ENCODE results near the gene MTMR3.

DNA sequence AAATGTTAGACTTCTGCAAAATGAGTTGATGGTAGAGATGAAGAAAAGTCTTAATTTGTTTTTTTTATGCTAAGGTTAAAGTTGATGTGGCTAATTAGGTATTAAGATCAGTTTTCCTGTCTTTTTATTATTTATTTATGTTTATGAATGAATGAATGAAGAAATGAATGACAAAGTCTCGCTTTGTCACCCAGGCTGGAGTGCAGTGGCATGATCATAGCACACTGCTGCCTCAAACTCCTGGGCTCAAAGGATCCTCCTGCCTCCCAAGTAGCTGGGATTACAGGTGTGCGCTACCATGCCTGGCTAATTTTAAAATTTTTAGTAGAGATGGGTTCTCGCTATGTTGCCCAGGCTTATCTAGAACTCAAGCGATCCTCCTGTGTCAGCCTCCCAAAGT is 29.2 kb downstream of the MTMR3 start:
- TF ChIP-seq TEAD4 (IDR thresholded peaks at IDR 0.05), result no peak
- TF ChIP-seq YY1 (IDR thresholded peaks at IDR 0.05; ENCODE audit: low read depth), result no peak
- TF ChIP-seq, protein P1, sequence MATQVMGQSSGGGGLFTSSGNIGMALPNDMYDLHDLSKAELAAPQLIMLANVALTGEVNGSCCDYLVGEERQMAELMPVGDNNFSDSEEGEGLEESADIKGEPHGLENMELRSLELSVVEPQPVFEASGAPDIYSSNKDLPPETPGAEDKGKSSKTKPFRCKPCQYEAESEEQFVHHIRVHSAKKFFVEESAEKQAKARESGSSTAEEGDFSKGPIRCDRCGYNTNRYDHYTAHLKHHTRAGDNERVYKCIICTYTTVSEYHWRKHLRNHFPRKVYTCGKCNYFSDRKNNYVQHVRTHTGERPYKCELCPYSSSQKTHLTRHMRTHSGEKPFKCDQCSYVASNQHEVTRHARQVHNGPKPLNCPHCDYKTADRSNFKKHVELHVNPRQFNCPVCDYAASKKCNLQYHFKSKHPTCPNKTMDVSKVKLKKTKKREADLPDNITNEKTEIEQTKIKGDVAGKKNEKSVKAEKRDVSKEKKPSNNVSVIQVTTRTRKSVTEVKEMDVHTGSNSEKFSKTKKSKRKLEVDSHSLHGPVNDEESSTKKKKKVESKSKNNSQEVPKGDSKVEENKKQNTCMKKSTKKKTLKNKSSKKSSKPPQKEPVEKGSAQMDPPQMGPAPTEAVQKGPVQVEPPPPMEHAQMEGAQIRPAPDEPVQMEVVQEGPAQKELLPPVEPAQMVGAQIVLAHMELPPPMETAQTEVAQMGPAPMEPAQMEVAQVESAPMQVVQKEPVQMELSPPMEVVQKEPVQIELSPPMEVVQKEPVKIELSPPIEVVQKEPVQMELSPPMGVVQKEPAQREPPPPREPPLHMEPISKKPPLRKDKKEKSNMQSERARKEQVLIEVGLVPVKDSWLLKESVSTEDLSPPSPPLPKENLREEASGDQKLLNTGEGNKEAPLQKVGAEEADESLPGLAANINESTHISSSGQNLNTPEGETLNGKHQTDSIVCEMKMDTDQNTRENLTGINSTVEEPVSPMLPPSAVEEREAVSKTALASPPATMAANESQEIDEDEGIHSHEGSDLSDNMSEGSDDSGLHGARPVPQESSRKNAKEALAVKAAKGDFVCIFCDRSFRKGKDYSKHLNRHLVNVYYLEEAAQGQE (IDR thresholded peaks at IDR 0.05; ENCODE audit: low read depth), result no peak
- no peak for TF ChIP-seq TCF12 (IDR thresholded peaks at IDR 0.05; ENCODE audit: low read depth)
- TF ChIP-seq EGR1 (IDR thresholded peaks at IDR 0.05), result no peak
- no peak for TF ChIP-seq EP300 (IDR thresholded peaks at IDR 0.05; ENCODE audit: borderline replicate concordance)
- no peak for TF ChIP-seq NFIC (IDR thresholded peaks at IDR 0.05)

Data from Ishikawa (cell line).